Spinal cord (tissue), 10 donors: ENCODE results near the gene PXYLP1. TPM values are rescaled to one million over a fixed set of nuclear protein-coding genes. Genes with fewer than 3 reads are reported as not detected.

Experiments used
- DNase-seq, 6 donors: peaks; one replicate each; pipeline versions ENCODE4 v3.0.0 to v3.0.0-alpha.2; 2013 to 2015; ENCODE audit warnings: low spot score in 6 of 6, low read depth in 4 of 6
- H3K27ac ChIP-seq: one replicate; pipeline ENCODE4 v1.5.1; 2013; ENCODE audit warnings: low read depth, low read length, control low read depth
- H3K27me3 ChIP-seq: one replicate; pipeline ENCODE4 v1.6.1; 2013; ENCODE audit warnings: low read length; ENCODE audit not compliant: control insufficient read depth, insufficient read depth
- H3K36me3 ChIP-seq: one replicate; pipeline ENCODE4 v1.6.1; 2013; ENCODE audit warnings: low read length; ENCODE audit not compliant: control insufficient read depth, insufficient read depth
- H3K4me1 ChIP-seq: one replicate; pipeline ENCODE4 v1.6.1; 2013; ENCODE audit warnings: low read length; ENCODE audit not compliant: control insufficient read depth, insufficient read depth
- H3K4me3 ChIP-seq: one replicate; pipeline ENCODE4 v1.5.1; 2013; ENCODE audit warnings: low read depth, low read length, control low read depth
- H3K9me3 ChIP-seq: one replicate; pipeline ENCODE4 v1.6.1; 2013; ENCODE audit warnings: low read length; ENCODE audit not compliant: control insufficient read depth, insufficient read depth
- WGBS: methylation state at CpG from one replicate; pipeline ENCODE4 v1.1.5; 2013; ENCODE audit warnings: missing lambda C conversion rate; ENCODE audit not compliant: insufficient coverage; 5-methylcytosine and 5-hydroxymethylcytosine counted together
- polyA plus RNA-seq, 2 donors: library from polyadenylated mRNA; unstranded; fragments of 120-200 nt; gene quantifications; one replicate each; pipeline ENCODE4 v1.2.1, GENCODE V29; 2013; ENCODE audit not compliant: insufficient read length in 2 of 2
- total RNA-seq, 2 donors: library from RNA; depleted of rRNA in 1 of 2; stranded (reverse); fragments of 120-200 nt in 1 of 2; fragments of >200 nt in 1 of 2; gene quantifications; one replicate each; pipeline versions ENCODE4 v1.2.3 to v1.2.4, GENCODE V29; 2013 to 2014
- donor health status: healthy.

Gene PXYLP1
- total and polyA plus RNA-seq, 4 donors: 33.2 to 48.6 (median 42.1) TPM

DNA sequence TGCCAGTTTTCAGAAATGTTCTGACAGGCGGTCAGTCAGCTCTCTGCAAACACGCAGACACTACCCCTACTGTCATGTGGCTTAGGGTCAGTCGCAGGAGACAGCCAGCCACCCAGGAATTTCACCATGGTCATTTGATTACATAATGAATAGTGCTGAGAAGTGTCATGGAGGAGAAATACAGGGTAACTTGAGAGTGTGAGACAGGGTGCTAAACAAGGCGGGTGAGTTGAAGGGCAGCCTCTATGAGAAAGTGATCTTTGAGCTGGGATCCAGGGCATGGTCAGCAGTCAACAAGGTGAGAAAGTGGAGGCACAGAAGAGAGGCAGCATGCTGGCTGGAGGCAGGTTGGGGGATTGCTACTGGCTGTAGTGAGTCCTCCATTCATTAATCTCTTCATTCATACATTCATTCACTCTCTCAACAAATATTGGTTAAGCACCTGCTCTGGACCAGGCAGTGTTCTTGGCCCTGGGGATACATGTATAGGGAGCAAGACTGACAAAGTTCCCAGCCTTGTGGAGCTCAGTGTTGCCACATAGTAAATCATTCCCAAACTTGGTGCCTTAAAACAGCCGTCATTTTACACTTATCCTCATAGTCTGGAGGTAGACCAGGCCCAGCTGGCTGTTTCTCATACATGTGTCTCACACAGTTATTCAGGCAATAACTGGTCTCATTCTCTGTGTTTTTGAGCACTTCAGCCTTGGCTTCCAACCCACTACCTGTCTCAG, 14.8 kb downstream of the PXYLP1 start:
- no peaks in the 10 kb centered on the region for H3K9me3 ChIP-seq
- no peak for DNase-seq
- no peak overlapping the region for H3K27ac ChIP-seq
- 97% methylated on average over 2 of the region's 5 CpGs for WGBS
- no peaks in the 10 kb centered on the region for H3K27me3 ChIP-seq
- H3K4me1 ChIP-seq: peaks cover 12% of the 10 kb centered on the region
- H3K4me3 ChIP-seq: no peak overlapping the region
- H3K36me3 ChIP-seq: no peaks in the 10 kb centered on the region

- Histone ChIP-seq H3K27me3 (no peaks in the 10 kb centered on the region), H3K9me3 (no peaks in the 10 kb centered on the region), H3K36me3 (no peaks in the 10 kb centered on the region), H3K27ac (no peak overlapping the region), H3K4me1 (peaks cover 7% of the 10 kb centered on the region), H3K4me3 (no peak overlapping the region)
- 89% methylated on average over 2 of the region's 2 CpGs for WGBS
- DNase-seq: no peak
Measured at GRCh38 chr3:141246958-141247301, 15.3 kb downstream of the PXYLP1 start.

- Histone ChIP-seq H3K4me1 (peaks cover under 1% of the 10 kb centered on the region), H3K4me3 (no peak overlapping the region), H3K9me3 (no peaks in the 10 kb centered on the region), H3K36me3 (peaks cover 2% of the 10 kb centered on the region), H3K27me3 (no peaks in the 10 kb centered on the region), H3K27ac (no peak overlapping the region)
- DNase-seq: no peak
- WGBS: no CpG with 5 or more reads among the region's 5 CpGs
Measured at GRCh38 chr3:141248064-141248463, 16.4 kb downstream of the PXYLP1 start.

- H3K36me3 ChIP-seq: peaks cover 4% of the 10 kb centered on the region
- DNase-seq: no peak
- no peaks in the 10 kb centered on the region for H3K27me3 ChIP-seq
- WGBS: 91% methylated on average over 3 of the region's 4 CpGs
- no peaks in the 10 kb centered on the region for H3K4me1 ChIP-seq
- no peak overlapping the region for H3K27ac ChIP-seq
- no peak overlapping the region for H3K4me3 ChIP-seq
- no peaks in the 10 kb centered on the region for H3K9me3 ChIP-seq
Measured at GRCh38 chr3:141249041-141249440, 17.4 kb downstream of the PXYLP1 start.

DNA sequence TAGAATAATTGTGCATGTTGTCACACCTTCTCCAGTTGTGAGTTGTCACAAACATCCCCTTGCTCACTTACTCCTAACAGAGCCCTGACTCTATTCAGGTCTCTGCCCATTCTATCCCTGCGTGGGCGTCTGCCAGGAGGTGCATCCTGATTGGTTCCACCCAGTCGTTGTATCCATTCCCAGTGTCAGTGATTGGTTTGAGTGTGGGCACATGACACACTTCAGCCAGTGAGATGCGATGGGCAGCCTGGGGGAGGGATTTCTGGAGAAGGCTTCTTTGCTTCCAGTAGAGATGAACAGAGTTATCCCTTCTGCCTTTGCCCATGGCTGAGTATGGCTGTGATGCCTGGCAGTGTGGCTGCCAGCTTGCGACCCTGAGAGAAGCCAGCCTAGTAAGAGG, 18.7 kb downstream of the PXYLP1 start:
- DNase-seq: no peak
- Histone ChIP-seq H3K36me3 (peaks cover 4% of the 10 kb centered on the region), H3K9me3 (no peaks in the 10 kb centered on the region), H3K4me3 (no peak overlapping the region), H3K27me3 (no peaks in the 10 kb centered on the region), H3K27ac (no peak overlapping the region), H3K4me1 (no peaks in the 10 kb centered on the region)
- WGBS: 100% methylated on average over 2 of the region's 5 CpGs

GRCh38 chr3:141250828-141251227, 19.2 kb downstream of the PXYLP1 start:
- Histone ChIP-seq H3K4me3 (no peak overlapping the region), H3K27ac (no peak overlapping the region), H3K27me3 (no peaks in the 10 kb centered on the region), H3K4me1 (no peaks in the 10 kb centered on the region), H3K36me3 (peaks cover 4% of the 10 kb centered on the region), H3K9me3 (no peaks in the 10 kb centered on the region)
- DNase-seq: no peak
- WGBS: no CpG with 5 or more reads among the region's 4 CpGs

GRCh38 chr3:141253326-141253725, 21.7 kb downstream of the PXYLP1 start:
- 80% methylated on average over 2 of the region's 2 CpGs for WGBS
- Histone ChIP-seq H3K9me3 (no peaks in the 10 kb centered on the region), H3K36me3 (peaks cover 4% of the 10 kb centered on the region), H3K4me1 (no peaks in the 10 kb centered on the region), H3K4me3 (no peak overlapping the region), H3K27ac (no peak overlapping the region), H3K27me3 (no peaks in the 10 kb centered on the region)
- peak in 1 of 6 donors; percentile 85 for DNase-seq

- no peak for DNase-seq
- Histone ChIP-seq H3K36me3 (peaks cover 4% of the 10 kb centered on the region), H3K4me1 (no peaks in the 10 kb centered on the region), H3K9me3 (no peaks in the 10 kb centered on the region), H3K4me3 (no peak overlapping the region), H3K27me3 (no peaks in the 10 kb centered on the region), H3K27ac (no peak overlapping the region)
- WGBS: 97% methylated on average over 10 of the region's 11 CpGs
Measured at GRCh38 chr3:141253811-141254210, 22.2 kb downstream of the PXYLP1 start.

- H3K36me3 ChIP-seq: peaks cover 6% of the 10 kb centered on the region
- H3K9me3 ChIP-seq: no peaks in the 10 kb centered on the region
- WGBS: 81% methylated on average over 5 of the region's 5 CpGs
- H3K4me1 ChIP-seq: peaks cover 4% of the 10 kb centered on the region
- H3K27ac ChIP-seq: no peak overlapping the region
- no peak for DNase-seq
- H3K4me3 ChIP-seq: no peak overlapping the region
- H3K27me3 ChIP-seq: no peaks in the 10 kb centered on the region
Measured at GRCh38 chr3:141255137-141255845, 23.7 kb downstream of the PXYLP1 start.

DNA sequence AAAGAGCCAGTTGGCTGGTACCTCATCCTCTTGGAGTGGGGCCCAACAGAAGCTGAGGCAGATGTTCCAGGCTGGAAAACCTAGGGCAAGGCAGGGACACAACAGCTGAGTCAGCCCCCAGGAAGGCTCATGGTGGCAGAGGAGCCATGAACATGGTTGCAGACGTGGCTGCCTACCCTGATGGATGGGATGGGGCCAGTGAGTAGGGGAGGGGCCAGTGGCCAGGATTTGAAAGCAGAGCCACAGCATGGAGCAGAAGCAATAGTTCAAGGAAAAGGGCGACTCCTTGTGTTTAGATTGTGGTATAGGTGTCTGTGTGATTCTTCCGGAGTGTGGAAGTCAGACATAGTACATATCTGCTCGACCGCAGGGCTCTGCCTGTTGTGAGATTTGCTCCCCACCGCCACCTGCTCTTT, 24.2 kb downstream of the PXYLP1 start:
- H3K27ac ChIP-seq: no peak overlapping the region

More for the DNA sequence above, 24.2 kb downstream of the PXYLP1 start:
- WGBS: 76% methylated on average over 2 of the region's 6 CpGs
- Histone ChIP-seq H3K9me3 (no peaks in the 10 kb centered on the region), H3K27me3 (no peaks in the 10 kb centered on the region), H3K36me3 (peaks cover 11% of the 10 kb centered on the region), H3K4me1 (peaks cover 9% of the 10 kb centered on the region), H3K4me3 (no peak overlapping the region)
- no peak for DNase-seq
